ENCODE measurements around the gene SHISAL2B. TPM values are rescaled to one million over a fixed set of nuclear protein-coding genes. Genes with fewer than 3 reads are reported as not detected.
A peak's percentile ranks its signal among the peaks of the same experiment; 100 is the strongest.

The SHISAL2B gene
- polyA plus RNA-seq (2013) = 0.99 and 1.1 TPM in 2 replicates

DNA sequence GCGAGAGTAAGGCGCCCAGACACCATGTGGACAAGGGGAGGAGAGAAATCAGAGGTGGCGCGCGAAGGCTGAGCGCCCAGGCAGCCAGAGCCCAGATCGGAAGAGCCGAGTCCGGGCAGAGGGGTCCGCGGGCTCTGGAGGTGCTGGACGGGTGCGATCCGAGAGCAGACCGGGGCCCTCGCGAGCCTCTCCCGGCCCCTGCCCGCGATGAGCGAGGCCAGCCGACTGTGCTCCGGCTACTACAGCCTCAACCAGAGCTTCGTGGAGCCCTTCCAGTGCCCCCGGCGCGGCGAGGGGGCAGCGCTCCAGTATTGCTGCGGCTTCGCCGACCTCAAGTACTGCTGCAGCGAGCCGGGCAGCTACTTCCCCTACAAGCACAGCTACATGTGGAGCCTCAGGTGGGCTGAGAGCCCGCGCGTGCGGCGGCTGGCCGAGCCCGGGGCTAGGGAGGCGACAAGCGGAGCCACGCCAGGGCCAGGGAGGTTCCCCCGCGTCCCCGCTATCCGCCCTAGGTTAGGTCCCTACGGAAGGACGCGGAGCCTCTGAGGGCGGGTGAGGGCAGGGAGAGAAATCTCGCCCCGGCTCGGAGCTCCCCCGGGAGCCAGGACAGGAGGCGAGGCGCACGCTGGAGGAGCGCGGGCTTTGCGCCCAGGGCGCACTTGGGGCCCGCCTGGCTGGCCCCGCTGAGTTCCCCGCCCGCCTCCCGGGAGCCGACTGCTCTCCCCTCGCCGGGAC lies at the start of gene SHISAL2B:
TSS of gene SHISAL2B (plus strand) at position 87 of the 735 bp plus-strand sequence. CDS start at position 208, 121 bp downstream.
- Histone ChIP-seq H3K27me3 (ENCODE audit: insufficient read depth, low read length) (peaks cover 6% of the 10 kb centered on the region), H3K14ac (ENCODE audit: low read length) (no peak within 1 kb of the TSS), H3K9me3 (ENCODE audit: insufficient read depth, low read depth, low read length) (no peaks in the 10 kb centered on the region), H3K36me3 (ENCODE audit: control insufficient read depth in 1 of 2, insufficient read depth in 2 of 2, low read length in 2 of 2) (no peaks in the 10 kb centered on the region), H3K27ac (ENCODE audit: low read depth, low read length) (no peak within 1 kb of the TSS), H4K12ac (ENCODE audit: low read depth, low read length) (no peak within 1 kb of the TSS), H2BK120ac (ENCODE audit: insufficient read depth, low read length, poor library complexity) (no peak within 1 kb of the TSS), H3K9ac (ENCODE audit: low read length) (no peak within 1 kb of the TSS), H3K4me1 (ENCODE audit: control insufficient read depth in 1 of 2, insufficient read depth in 2 of 2, low read length in 2 of 2) (peaks cover 0 to 9% of the 10 kb centered on the region in 2 experiments), H3K79me2 (ENCODE audit: control insufficient read depth, insufficient read depth, low read length, poor library complexity) (no peaks in the 10 kb centered on the region), H4K91ac (ENCODE audit: low read depth, low read length) (no peak within 1 kb of the TSS), H2BK5ac (ENCODE audit: low read depth, low read length, poor library complexity) (no peak within 1 kb of the TSS), H2AK5ac (ENCODE audit: low read length) (no peak within 1 kb of the TSS), H3K18ac (ENCODE audit: low read length) (no peak within 1 kb of the TSS), H3K4ac (ENCODE audit: low read depth, low read length) (no peak within 1 kb of the TSS), H3K4me3 (ENCODE audit: low read depth, low read length) (peak within 1 kb of the TSS; percentile 62), H3K4me2 (ENCODE audit: low read length) (peak within 1 kb of the TSS; percentile 85), H2BK12ac (ENCODE audit: low read length) (no peak within 1 kb of the TSS), H4K8ac (ENCODE audit: low read depth, low read length) (no peak within 1 kb of the TSS), H3K23ac (ENCODE audit: low read length) (no peak within 1 kb of the TSS), H3K79me1 (ENCODE audit: low read length) (no peaks in the 10 kb centered on the region), H2AFZ (ENCODE audit: insufficient read depth, low read length, poor library complexity) (peak within 1 kb of the TSS; percentile 69)
- WGBS (ENCODE audit: extremely low coverage, insufficient coverage, insufficient read length) = no CpG with 5 or more reads among the region's 71 CpGs
- no peak for DNase-seq

DNA sequence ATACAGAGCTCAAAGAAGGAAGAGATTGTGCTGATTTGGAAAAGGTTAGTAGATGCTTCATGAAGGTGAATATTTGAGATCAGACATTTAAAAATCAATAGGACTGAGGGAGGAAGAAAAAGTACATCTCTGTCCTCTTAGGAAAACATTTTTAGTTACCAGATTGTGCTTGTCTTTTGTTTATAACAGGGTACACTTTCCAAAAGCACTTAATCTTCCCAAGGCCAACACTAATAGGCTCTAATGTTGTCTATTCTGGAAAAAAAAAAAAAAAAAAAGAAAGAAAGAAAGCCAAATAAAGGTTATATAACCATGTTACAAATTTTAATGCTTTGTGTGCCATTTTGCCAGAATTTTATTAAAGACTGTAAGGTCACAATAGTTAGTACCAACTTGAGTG lies 45.5 kb upstream of the SHISAL2B start:
- H3K27ac ChIP-seq (ENCODE audit: low read depth, low read length) = no peak overlapping the region
- no peak overlapping the region for H4K91ac ChIP-seq (ENCODE audit: low read depth, low read length)
- no peaks in the 10 kb centered on the region for H3K36me3 ChIP-seq (ENCODE audit: control insufficient read depth in 1 of 2, insufficient read depth in 2 of 2, low read length in 2 of 2)
- no peak overlapping the region for H2BK120ac ChIP-seq (ENCODE audit: insufficient read depth, low read length, poor library complexity)
- no peaks in the 10 kb centered on the region for H3K79me1 ChIP-seq (ENCODE audit: low read length)
- H3K4me1 ChIP-seq (ENCODE audit: control insufficient read depth in 1 of 2, insufficient read depth in 2 of 2, low read length in 2 of 2) = no peaks in the 10 kb centered on the region
- H3K27me3 ChIP-seq (ENCODE audit: insufficient read depth, low read length) = no peaks in the 10 kb centered on the region
- H3K23ac ChIP-seq (ENCODE audit: low read length) = no peak overlapping the region
- H4K8ac ChIP-seq (ENCODE audit: low read depth, low read length) = no peak overlapping the region
- no peak overlapping the region for H3K4me3 ChIP-seq (ENCODE audit: low read depth, low read length)
- no peaks in the 10 kb centered on the region for H3K9me3 ChIP-seq (ENCODE audit: insufficient read depth, low read depth, low read length)
- no peak overlapping the region for H4K12ac ChIP-seq (ENCODE audit: low read depth, low read length)
- H3K79me2 ChIP-seq (ENCODE audit: control insufficient read depth, insufficient read depth, low read length, poor library complexity) = no peaks in the 10 kb centered on the region
- no peak overlapping the region for H2BK5ac ChIP-seq (ENCODE audit: low read depth, low read length, poor library complexity)
- no peak for DNase-seq
- H2AK5ac ChIP-seq (ENCODE audit: low read length) = no peak overlapping the region
- no peak overlapping the region for H3K18ac ChIP-seq (ENCODE audit: low read length)
- H2BK12ac ChIP-seq (ENCODE audit: low read length) = no peak overlapping the region
- H3K4ac ChIP-seq (ENCODE audit: low read depth, low read length) = no peak overlapping the region
- H2AFZ ChIP-seq (ENCODE audit: insufficient read depth, low read length, poor library complexity) = no peak overlapping the region
- no peak overlapping the region for H3K9ac ChIP-seq (ENCODE audit: low read length)
- no peak overlapping the region for H3K4me2 ChIP-seq (ENCODE audit: low read length)
- H3K14ac ChIP-seq (ENCODE audit: low read length) = no peak overlapping the region

DNA sequence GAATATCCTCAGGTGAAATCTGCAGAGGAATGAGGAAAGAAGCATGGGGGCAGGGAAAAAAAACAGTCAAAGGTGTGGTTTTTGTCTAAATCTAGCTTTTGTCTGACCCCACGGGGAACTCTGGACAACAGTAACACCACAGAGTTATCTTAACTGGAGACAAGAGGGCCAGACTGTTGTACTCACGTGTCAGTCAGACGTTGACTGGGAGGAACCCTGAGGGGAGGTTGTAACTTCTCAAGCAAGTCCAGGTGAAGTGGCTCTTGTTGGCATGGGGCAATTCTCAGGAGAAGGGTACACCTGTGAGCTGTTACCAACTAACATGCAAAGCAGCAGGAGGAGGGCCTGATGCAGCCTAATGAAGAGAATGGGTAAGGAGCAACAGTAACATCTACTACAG lies 44.1 kb upstream of the SHISAL2B start:
- H2AFZ ChIP-seq (ENCODE audit: insufficient read depth, low read length, poor library complexity) = no peak overlapping the region
- H3K4ac ChIP-seq (ENCODE audit: low read depth, low read length) = no peak overlapping the region
- no peak overlapping the region for H3K4me2 ChIP-seq (ENCODE audit: low read length)
- H3K79me2 ChIP-seq (ENCODE audit: control insufficient read depth, insufficient read depth, low read length, poor library complexity) = no peaks in the 10 kb centered on the region
- no peak overlapping the region for H4K8ac ChIP-seq (ENCODE audit: low read depth, low read length)
- no peaks in the 10 kb centered on the region for H3K79me1 ChIP-seq (ENCODE audit: low read length)
- WGBS (ENCODE audit: extremely low coverage, insufficient coverage, insufficient read length) = no CpG with 5 or more reads among the region's 3 CpGs
- H3K23ac ChIP-seq (ENCODE audit: low read length) = no peak overlapping the region
- DNase-seq = no peak
- no peaks in the 10 kb centered on the region for H3K36me3 ChIP-seq (ENCODE audit: control insufficient read depth in 1 of 2, insufficient read depth in 2 of 2, low read length in 2 of 2)
- H3K4me1 ChIP-seq (ENCODE audit: control insufficient read depth in 1 of 2, insufficient read depth in 2 of 2, low read length in 2 of 2) = no peaks in the 10 kb centered on the region
- no peak overlapping the region for H3K14ac ChIP-seq (ENCODE audit: low read length)
- H2BK120ac ChIP-seq (ENCODE audit: insufficient read depth, low read length, poor library complexity) = no peak overlapping the region
- H3K27ac ChIP-seq (ENCODE audit: low read depth, low read length) = no peak overlapping the region
- no peaks in the 10 kb centered on the region for H3K27me3 ChIP-seq (ENCODE audit: insufficient read depth, low read length)
- H3K4me3 ChIP-seq (ENCODE audit: low read depth, low read length) = no peak overlapping the region
- H3K9ac ChIP-seq (ENCODE audit: low read length) = no peak overlapping the region
- H2AK5ac ChIP-seq (ENCODE audit: low read length) = no peak overlapping the region
- H4K12ac ChIP-seq (ENCODE audit: low read depth, low read length) = no peak overlapping the region
- no peak overlapping the region for H2BK5ac ChIP-seq (ENCODE audit: low read depth, low read length, poor library complexity)
- no peaks in the 10 kb centered on the region for H3K9me3 ChIP-seq (ENCODE audit: insufficient read depth, low read depth, low read length)
- H4K91ac ChIP-seq (ENCODE audit: low read depth, low read length) = no peak overlapping the region
- H3K18ac ChIP-seq (ENCODE audit: low read length) = no peak overlapping the region
- no peak overlapping the region for H2BK12ac ChIP-seq (ENCODE audit: low read length)

DNA sequence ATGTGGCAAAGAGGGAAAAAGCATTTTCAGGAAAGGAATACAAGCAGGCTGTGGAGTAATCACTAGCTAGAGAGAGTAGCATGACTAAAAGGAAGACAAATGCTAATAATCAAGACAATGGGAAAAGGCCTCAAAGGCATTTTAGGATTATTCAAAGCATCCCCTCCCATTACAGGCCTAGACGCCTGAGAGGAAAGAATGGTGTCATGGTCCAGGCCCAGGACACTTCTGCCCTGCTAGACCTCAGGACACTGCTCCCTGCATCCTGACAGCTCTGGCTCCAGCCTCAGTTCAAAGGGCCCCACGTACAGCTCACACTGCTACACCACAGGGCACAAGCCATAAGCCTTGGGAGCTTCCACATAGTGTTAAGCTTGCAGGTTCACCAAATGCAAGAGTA lies 40.8 kb upstream of the SHISAL2B start:
- H2BK5ac ChIP-seq (ENCODE audit: low read depth, low read length, poor library complexity) = no peak overlapping the region
- no peaks in the 10 kb centered on the region for H3K36me3 ChIP-seq (ENCODE audit: control insufficient read depth in 1 of 2, insufficient read depth in 2 of 2, low read length in 2 of 2)
- H3K27ac ChIP-seq (ENCODE audit: low read depth, low read length) = no peak overlapping the region
- H3K79me2 ChIP-seq (ENCODE audit: control insufficient read depth, insufficient read depth, low read length, poor library complexity) = no peaks in the 10 kb centered on the region
- no peak overlapping the region for H3K23ac ChIP-seq (ENCODE audit: low read length)
- H3K14ac ChIP-seq (ENCODE audit: low read length) = no peak overlapping the region
- H3K4me3 ChIP-seq (ENCODE audit: low read depth, low read length) = no peak overlapping the region
- H3K4me2 ChIP-seq (ENCODE audit: low read length) = no peak overlapping the region
- no peak overlapping the region for H3K18ac ChIP-seq (ENCODE audit: low read length)
- H2BK120ac ChIP-seq (ENCODE audit: insufficient read depth, low read length, poor library complexity) = no peak overlapping the region
- no peak overlapping the region for H3K4ac ChIP-seq (ENCODE audit: low read depth, low read length)
- no peak overlapping the region for H4K91ac ChIP-seq (ENCODE audit: low read depth, low read length)
- H2AFZ ChIP-seq (ENCODE audit: insufficient read depth, low read length, poor library complexity) = no peak overlapping the region
- H3K79me1 ChIP-seq (ENCODE audit: low read length) = no peaks in the 10 kb centered on the region
- no peak overlapping the region for H2BK12ac ChIP-seq (ENCODE audit: low read length)
- H3K4me1 ChIP-seq (ENCODE audit: control insufficient read depth in 1 of 2, insufficient read depth in 2 of 2, low read length in 2 of 2) = no peaks in the 10 kb centered on the region
- DNase-seq = no peak
- H2AK5ac ChIP-seq (ENCODE audit: low read length) = no peak overlapping the region
- WGBS (ENCODE audit: extremely low coverage, insufficient coverage, insufficient read length) = no CpG with 5 or more reads among the region's 2 CpGs
- no peak overlapping the region for H3K9ac ChIP-seq (ENCODE audit: low read length)
- no peak overlapping the region for H4K12ac ChIP-seq (ENCODE audit: low read depth, low read length)
- no peaks in the 10 kb centered on the region for H3K27me3 ChIP-seq (ENCODE audit: insufficient read depth, low read length)
- no peak overlapping the region for H4K8ac ChIP-seq (ENCODE audit: low read depth, low read length)
- H3K9me3 ChIP-seq (ENCODE audit: insufficient read depth, low read depth, low read length) = no peaks in the 10 kb centered on the region

Measured in trophoblast cell (in vitro differentiated cells and primary cell).